ENCODE results near the gene STAC3.
"Not testable (repeated sequence)": the region's sequence is repeated elsewhere in the genome, so short reads cannot be mapped to it uniquely, and the experiment has no call there.

STAC3 gene

GRCh38 chr12:57250956-57251355, at the start of gene STAC3:
Gene STAC3, minus strand, starts transcription at chr12:57251187. Its CDS starts 1,551 bp downstream, at chr12:57249636.
- no peak for FAIRE-seq
- no peak for DNase-seq (ENCODE audit: low spot score)

GRCh38 chr12:57299514-57300016, 48.6 kb upstream of the STAC3 start:
- DNase-seq (ENCODE audit: low spot score) = no peak
- FAIRE-seq = no peak

- DNase-seq (ENCODE audit: low spot score) (no peak), FAIRE-seq (no peak)
Measured at GRCh38 chr12:57296291-57296690, 45.3 kb upstream of the STAC3 start.

GRCh38 chr12:57282073-57282472, 31.1 kb upstream of the STAC3 start:
- not testable (repeated sequence) for FAIRE-seq; DNase-seq (ENCODE audit: low spot score)

- FAIRE-seq (peak; percentile 27), DNase-seq (ENCODE audit: low spot score) (peak; percentile 87)
Measured at GRCh38 chr12:57280211-57281062, 29.4 kb upstream of the STAC3 start.

- no peak for FAIRE-seq
- no peak for DNase-seq (ENCODE audit: low spot score)
Measured at GRCh38 chr12:57278465-57279381, 27.7 kb upstream of the STAC3 start.

- FAIRE-seq (no peak), DNase-seq (ENCODE audit: low spot score) (peak; percentile 51)
Measured at GRCh38 chr12:57276935-57277563, 26.1 kb upstream of the STAC3 start.

GRCh38 chr12:57276233-57276632, 25.2 kb upstream of the STAC3 start:
- not testable (repeated sequence) for DNase-seq (ENCODE audit: low spot score); FAIRE-seq

- DNase-seq (ENCODE audit: low spot score) = no peak
- no peak for FAIRE-seq
Measured at GRCh38 chr12:57273516-57273915, 22.5 kb upstream of the STAC3 start.

- DNase-seq (ENCODE audit: low spot score) = no peak
- FAIRE-seq = no peak
Measured at GRCh38 chr12:57272337-57273151, 21.6 kb upstream of the STAC3 start.

- FAIRE-seq (no peak), DNase-seq (ENCODE audit: low spot score) (no peak)
Measured at GRCh38 chr12:57270966-57271470, 20.0 kb upstream of the STAC3 start.

GRCh38 chr12:57268264-57268663, 17.3 kb upstream of the STAC3 start:
- FAIRE-seq (no peak), DNase-seq (ENCODE audit: low spot score) (no peak)

- FAIRE-seq = no peak
- no peak for DNase-seq (ENCODE audit: low spot score)
Measured at GRCh38 chr12:57266681-57267080, 15.7 kb upstream of the STAC3 start.

GRCh38 chr12:57263096-57263495, 12.1 kb upstream of the STAC3 start:
- DNase-seq (ENCODE audit: low spot score) = no peak
- no peak for FAIRE-seq

GRCh38 chr12:57262126-57262822, 11.3 kb upstream of the STAC3 start:
- FAIRE-seq = no peak

GRCh38 chr12:57261428-57261865, 10.5 kb upstream of the STAC3 start:
- DNase-seq (ENCODE audit: low spot score) (no peak), FAIRE-seq (no peak)

More at GRCh38 chr12:57262126-57262822, 11.3 kb upstream of the STAC3 start:
- DNase-seq (ENCODE audit: low spot score) = no peak

GRCh38 chr12:57260366-57260765, 9.4 kb upstream of the STAC3 start:
- DNase-seq (ENCODE audit: low spot score) (no peak), FAIRE-seq (no peak)

- FAIRE-seq (no peak), DNase-seq (ENCODE audit: low spot score) (no peak)
Measured at GRCh38 chr12:57258977-57259970, 8.3 kb upstream of the STAC3 start.

Data from urothelium cell line (cell line).